B cell (primary cell): Measurements from ENCODE around the gene ZNF652. TPM values are rescaled to one million over a fixed set of nuclear protein-coding genes. Genes with fewer than 3 reads are reported as not detected.

Source experiments
- ATAC-seq: fragments of 200-7000 bp; cut with Tn5 transposase; one replicate; pipeline ENCODE4 v1.10.0; 2021; ENCODE audit warnings: low read depth, mild to moderate bottlenecking, moderate number of reproducible peaks, moderate library complexity
- CTCF ChIA-PET: fragments of 350-600 bp; sonication (Branson Sonifier 250); formaldehyde crosslinking; loops from one replicate; lab custom pipeline; 2021; ENCODE audit warnings: antibody characterized with exemption, inconsistent platforms; lab: Charles Lee
- POLR2A ChIA-PET: fragments of 350-600 bp; sonication (Branson Sonifier 250); formaldehyde crosslinking; loops from one replicate; lab custom pipeline; 2021; ENCODE audit warnings: antibody characterized with exemption; lab: Charles Lee
- DNase-seq: peaks from one replicate; pipeline ENCODE4 v3.0.0; 2013
- H2AFZ ChIP-seq: 2 replicates; pipeline ENCODE4 v1.6.1; 2012; ENCODE audit warnings: mild to moderate bottlenecking, low read depth, low read length; ENCODE audit not compliant: insufficient read depth, poor library complexity, severe bottlenecking
- H3K27ac ChIP-seq, 2 donors: 1 replicate in 1 of 2; 2 replicates in 1 of 2; pipeline ENCODE4 v1.5.1; 2012 to 2013; ENCODE audit warnings: low read length in 2 of 2, mild to moderate bottlenecking in 2 of 2, moderate library complexity in 1 of 2
- H3K27me3 ChIP-seq, 4 experiments: fragments of 200-600 bp in 1 of 4; sonication (generic) in 1 of 4; replicated peaks in 1 of 4; 1 replicate in 2 of 4; 2 replicates in 2 of 4; pipeline versions ENCODE4 v1.6.1 to v1.7.0; 2013 to 2016; ENCODE audit warnings: low read length in 3 of 4, mild to moderate bottlenecking in 2 of 4, mixed read lengths in 1 of 4, moderate library complexity in 1 of 4; ENCODE audit not compliant: insufficient read depth in 4 of 4, control insufficient read depth in 3 of 4; ENCODE audit errors: control extremely low read depth in 1 of 4
- H3K36me3 ChIP-seq, 2 experiments: replicated peaks in 1 of 2; 1 replicate in 1 of 2; 2 replicates in 1 of 2; pipeline versions ENCODE4 v1.6.1 to v1.7.1; 2013; ENCODE audit warnings: low read length in 1 of 2; ENCODE audit not compliant: insufficient read depth in 2 of 2, control insufficient read depth in 1 of 2; ENCODE audit errors: control extremely low read depth in 1 of 2, extremely low read depth in 1 of 2
- H3K4me1 ChIP-seq, 2 donors: fragments of 200-600 bp in 1 of 2; sonication (generic) in 1 of 2; 1 replicate in 1 of 2; 2 replicates in 1 of 2; pipeline versions ENCODE4 v1.5.1 to v1.6.1; 2013 to 2017; ENCODE audit warnings: low read length in 2 of 2; ENCODE audit not compliant: control insufficient read depth in 2 of 2, insufficient read depth in 2 of 2
- H3K4me2 ChIP-seq: replicated peaks from 2 replicates; pipeline ENCODE3; 2012; ENCODE audit warnings: mild to moderate bottlenecking, low read depth, low read length; ENCODE audit not compliant: poor library complexity, severe bottlenecking
- H3K4me3 ChIP-seq, 5 experiments: fragments of 200-600 bp in 1 of 5; sonication (generic) in 1 of 5; 1 replicate in 3 of 5; 2 replicates in 2 of 5; pipeline versions ENCODE4 v1.5.1 to v1.7.0; 2011 to 2016; ENCODE audit warnings: low read length in 4 of 5, mild to moderate bottlenecking in 4 of 5, low read depth in 2 of 5, control low read depth in 1 of 5, moderate library complexity in 1 of 5; ENCODE audit not compliant: insufficient read depth in 1 of 5; ENCODE audit errors: control extremely low read depth in 1 of 5, extremely low read depth in 1 of 5
- H3K79me2 ChIP-seq: fragments of 200-600 bp; sonication (generic); one replicate; pipeline ENCODE4 v1.6.0; 2016; ENCODE audit warnings: low read length; ENCODE audit not compliant: control insufficient read depth, insufficient read depth
- H3K9ac ChIP-seq: fragments of 200-600 bp; sonication (generic); 2 replicates; pipeline ENCODE4 v1.6.1; 2017; ENCODE audit warnings: mild to moderate bottlenecking, low read length, moderate library complexity
- H3K9me3 ChIP-seq, 3 donors: one replicate each; pipeline versions ENCODE4 v1.6.1 to v1.7.1; 2013; ENCODE audit warnings: low read length in 2 of 3; ENCODE audit not compliant: control insufficient read depth in 2 of 3, insufficient read depth in 1 of 3; ENCODE audit errors: control extremely low read depth in 1 of 3
- H4K20me1 ChIP-seq: 2 replicates; pipeline ENCODE4 v1.6.0; 2012; ENCODE audit warnings: mild to moderate bottlenecking, low read length; ENCODE audit not compliant: insufficient read depth, control insufficient read depth, poor library complexity, severe bottlenecking
- H3K27ac Mint-ChIP-seq: one replicate; pipeline ENCODE4 v1.8.0; 2021; ENCODE audit warnings: mixed read lengths
- H3K27me3 Mint-ChIP-seq: one replicate; pipeline ENCODE4 v1.8.0; 2021; ENCODE audit warnings: mixed read lengths
- H3K4me1 Mint-ChIP-seq: one replicate; pipeline ENCODE4 v1.8.0; 2021; ENCODE audit warnings: mixed read lengths
- H3K4me3 Mint-ChIP-seq: one replicate; pipeline ENCODE4 v1.8.0; 2021; ENCODE audit warnings: mixed read lengths
- H3K9me3 Mint-ChIP-seq: one replicate; pipeline ENCODE4 v1.8.0; 2022; ENCODE audit warnings: mixed read lengths; ENCODE audit not compliant: insufficient read depth
- CTCF ChIP-seq: fragments of 200-600 bp; IDR thresholded peaks from one replicate; pipeline ENCODE4 v1.8.0; 2022; ENCODE audit warnings: antibody characterized with exemption, mild to moderate bottlenecking
- EZH2 ChIP-seq: IDR thresholded peaks from 2 replicates; pipeline ENCODE4 v1.6.1; 2012; ENCODE audit warnings: borderline replicate concordance, low read depth, mild to moderate bottlenecking, moderate library complexity, low read length; ENCODE audit not compliant: insufficient read depth, poor library complexity, severe bottlenecking
- WGBS: methylation state at CpG from one replicate; pipeline ENCODE4 v1.1.5; 2013; ENCODE audit warnings: missing lambda C conversion rate; ENCODE audit not compliant: insufficient coverage; 5-methylcytosine and 5-hydroxymethylcytosine counted together
- intact Hi-C: fragments of 100-400 bp; cut with micrococcal nuclease; formaldehyde crosslinking; loops from one replicate; pipeline ENCODE4 v1.10.0; 2022
- polyA plus RNA-seq: library from polyadenylated mRNA; depleted of rRNA; stranded (reverse); fragments of >200 nt; gene quantifications from 2 replicates; pipeline ENCODE4 v1.2.3, GENCODE V29; 2012
- total RNA-seq, 2 donors: library from RNA; stranded (reverse); fragments of 120-200 nt in 1 of 2; gene quantifications; 1 replicate in 1 of 2; 2 replicates in 1 of 2; pipeline versions ENCODE4 v1.2.3 to v1.2.4, GENCODE V29; 2013 to 2022

Gene ZNF652
- total and polyA plus RNA-seq, 2 donors (not counting 1 experiment from before 2014, with no cell fraction given): 19.4 to 86.2 TPM

- H3K4me1 Mint-ChIP-seq: peaks cover 50% of the 10 kb centered on the region
Observed at GRCh38 chr17:49364119-49364518, 2.1 kb upstream of the ZNF652 start.

More at GRCh38 chr17:49364119-49364518, 2.1 kb upstream of the ZNF652 start:
- TF ChIP-seq EZH2 (no peak), CTCF (no peak)
- H3K9me3 Mint-ChIP-seq: no peaks in the 10 kb centered on the region
- no peaks in the 10 kb centered on the region for H3K36me3 ChIP-seq
- H3K4me3 Mint-ChIP-seq: no peak overlapping the region
- H3K27ac Mint-ChIP-seq: no peak overlapping the region
- no peaks in the 10 kb centered on the region for H3K27me3 ChIP-seq
- ATAC-seq: no peak
- ChIA-PET POLR2A (no interaction called here), CTCF (interaction anchor here (1.0 to 12.2 kb wide), 6 partner anchors 22 to 47 kb away, joined by 3 to 114 read pairs (median 6); no protein-coding TSS in a partner anchor)
- no peaks in the 10 kb centered on the region for H3K9me3 ChIP-seq
- no peak overlapping the region for H3K27ac ChIP-seq
- H3K4me1 ChIP-seq: peaks cover 30 to 36% of the 10 kb centered on the region in 2 donors
- no peak overlapping the region for H3K4me2 ChIP-seq
- peaks cover 18% of the 10 kb centered on the region for H3K79me2 ChIP-seq
- no peaks in the 10 kb centered on the region for H3K27me3 Mint-ChIP-seq
- no CpG with 5 or more reads among the region's 2 CpGs for WGBS
- DNase-seq: no peak
- H3K4me3 ChIP-seq: no peak overlapping the region
- intact Hi-C loops: loop anchor here (5.0 kb wide), 1 partner anchor 313 kb away; the partner anchor contains the start of gene SPOP
- peaks cover 9% of the 10 kb centered on the region for H4K20me1 ChIP-seq
- no peak overlapping the region for H2AFZ ChIP-seq
- no peak overlapping the region for H3K9ac ChIP-seq
